NK-92 (cell line): ENCODE data around the gene TRAPPC1.
"Not testable (repeated sequence)": the region's sequence is repeated elsewhere in the genome, so short reads cannot be mapped to it uniquely, and the experiment has no call there.

Experiments
- DNase-seq: peaks from one replicate; lab custom pipeline; 2025; ENCODE audit not compliant: unreplicated experiment; lab: John Stamatoyannopoulos, UW

TRAPPC1 gene

DNA sequence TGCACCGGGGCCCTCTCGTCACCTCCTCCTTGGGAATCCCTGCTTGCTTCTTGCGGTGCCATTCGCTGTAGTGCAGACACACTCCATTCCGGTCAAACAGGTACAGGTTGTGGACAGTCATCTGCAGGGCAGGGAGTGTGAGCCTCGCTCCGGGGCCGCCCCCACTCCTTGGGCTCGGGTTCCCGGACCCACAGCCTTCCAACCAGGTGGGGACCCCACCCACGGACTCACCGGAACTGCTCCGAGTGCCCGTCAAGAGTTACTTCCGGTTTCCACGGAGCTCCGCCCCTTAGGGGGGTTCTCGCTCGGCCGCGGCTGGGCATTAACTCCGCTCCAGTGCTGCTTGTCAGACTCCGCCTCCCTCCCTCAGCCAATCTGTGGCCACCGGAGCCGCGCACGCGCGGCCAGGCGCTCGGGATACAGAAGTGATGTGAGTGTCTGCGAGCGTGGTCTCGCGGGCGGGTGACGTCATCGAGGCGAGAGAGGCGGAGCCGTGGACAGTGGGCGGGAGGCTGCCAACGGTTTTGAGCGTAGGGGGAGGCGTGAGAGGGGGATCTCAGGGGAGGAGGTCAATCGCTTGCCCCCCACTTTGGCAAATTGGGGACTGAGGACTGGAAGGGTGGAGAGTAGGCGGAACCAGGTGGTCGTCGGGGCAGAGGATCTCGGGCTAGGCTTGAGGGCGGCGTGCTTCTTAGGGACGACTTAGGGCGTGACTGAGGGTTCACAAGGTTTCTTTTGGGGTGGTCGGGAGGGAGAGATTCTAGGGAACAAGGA, at the start of gene TRAPPC1, which contains the start of gene CNTROB:
TSS of gene TRAPPC1 (minus strand) at position 238 of the 774 bp plus-strand sequence. CDS start at position 121, 117 bp downstream.
TSS of gene CNTROB (plus strand) at position 498 of the 774 bp plus-strand sequence. CDS start 874 bp downstream, outside the sequence.
- DNase-seq: peak; percentile 91

- DNase-seq: no peak
These were observed 46.1 kb upstream of the TRAPPC1 start for GRCh38 chr17:7977805-7978204.

GRCh38 chr17:7977039-7977438, 45.3 kb upstream of the TRAPPC1 start:
- no peak for DNase-seq

- no peak for DNase-seq
These were observed 42.9 kb upstream of the TRAPPC1 start for GRCh38 chr17:7974638-7975131.

DNA sequence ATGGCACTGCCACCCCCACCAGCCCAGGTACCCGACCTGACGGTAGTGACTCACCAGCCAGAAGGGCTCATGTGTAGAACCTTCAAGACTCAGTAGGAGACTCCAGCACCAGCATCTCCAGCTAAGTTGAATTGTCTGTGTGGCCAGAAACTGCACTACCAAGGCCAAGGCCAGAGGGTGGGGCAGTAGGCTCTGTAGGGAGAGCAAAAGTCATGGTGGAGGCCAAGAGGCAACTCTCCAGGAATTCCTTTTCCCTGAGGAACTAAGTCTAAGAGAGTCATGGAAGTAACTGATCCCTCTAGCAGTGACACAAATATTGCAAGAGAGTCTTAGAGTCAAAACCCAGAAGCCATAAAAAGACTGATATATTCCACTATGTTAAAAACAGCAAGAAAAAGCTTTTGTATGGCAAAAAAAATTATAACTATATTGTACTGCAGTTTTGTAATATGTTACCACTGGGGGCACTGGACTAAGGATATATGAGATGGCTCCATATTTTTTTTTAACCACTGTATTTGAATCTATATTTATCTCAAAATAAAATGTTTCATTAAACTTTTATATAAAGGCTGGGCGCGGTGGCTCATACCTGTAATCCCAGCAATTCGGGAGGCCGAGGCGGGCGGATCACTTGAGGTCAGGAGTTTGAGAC, 40.5 kb upstream of the TRAPPC1 start:
- no peak for DNase-seq

DNA sequence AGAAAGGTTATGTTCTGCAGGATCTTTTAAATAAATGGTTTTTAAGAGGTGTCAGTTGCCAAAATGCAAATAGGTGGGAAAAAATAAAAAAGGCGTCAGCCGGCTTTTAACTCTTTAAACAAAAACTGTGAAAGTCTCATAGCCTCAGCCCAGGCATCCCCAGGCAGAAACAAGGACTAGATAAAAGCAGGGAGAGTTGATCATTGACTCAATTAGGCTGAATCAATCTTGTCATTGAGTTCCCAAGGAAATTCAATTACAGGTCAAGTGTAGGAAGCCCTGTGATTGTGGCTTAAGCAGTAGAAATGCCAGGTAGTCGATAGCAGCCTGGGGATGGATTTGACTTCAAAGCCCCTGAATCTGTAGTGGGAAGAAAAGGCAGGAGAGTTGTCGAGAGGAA, 39.9 kb upstream of the TRAPPC1 start:
- DNase-seq: no peak

- no peak for DNase-seq
These were observed 37.7 kb upstream of the TRAPPC1 start for GRCh38 chr17:7969433-7969832.

GRCh38 chr17:7967751-7968150, 36.0 kb upstream of the TRAPPC1 start:
- DNase-seq: no peak

- no peak for DNase-seq
These were observed 29.7 kb upstream of the TRAPPC1 start for GRCh38 chr17:7961421-7961820.

GRCh38 chr17:7959503-7960253, 27.9 kb upstream of the TRAPPC1 start:
- no peak for DNase-seq

GRCh38 chr17:7956228-7956965, 24.7 kb upstream of the TRAPPC1 start:
- DNase-seq: no peak

GRCh38 chr17:7955414-7956227, 23.9 kb upstream of the TRAPPC1 start:
- no peak for DNase-seq

GRCh38 chr17:7953266-7953665, 21.5 kb upstream of the TRAPPC1 start:
- not testable (repeated sequence) for DNase-seq

DNA sequence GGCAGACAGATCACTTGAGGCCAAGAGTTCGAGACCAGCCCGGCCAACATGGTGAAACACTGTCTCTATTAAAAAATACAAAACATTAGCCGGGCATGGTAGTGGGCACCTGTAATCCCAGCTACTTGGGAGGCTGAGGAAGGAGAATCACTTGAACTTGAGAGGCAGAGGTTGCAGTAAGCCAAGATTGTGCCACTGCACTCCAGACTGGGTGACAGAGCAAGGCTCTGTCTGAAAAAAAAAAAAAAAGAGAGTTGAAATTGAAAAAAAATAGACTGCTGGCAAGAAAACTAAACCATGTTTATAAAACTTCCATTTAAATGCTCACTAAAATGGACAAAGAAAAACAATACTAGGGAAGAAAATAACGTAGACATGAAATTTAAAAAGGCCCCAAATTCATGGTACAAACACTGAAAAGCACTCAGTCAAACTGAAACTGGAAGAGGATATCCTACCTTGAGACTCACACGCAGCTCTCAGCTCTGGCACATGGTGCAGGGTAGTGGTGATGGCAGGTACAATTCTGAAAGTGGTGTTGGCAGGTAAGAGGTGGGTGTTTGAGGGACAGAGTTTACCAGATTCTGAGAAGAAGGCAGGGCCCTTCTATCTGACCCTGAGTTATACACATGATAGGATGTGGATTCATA, 19.5 kb upstream of the TRAPPC1 start:
- DNase-seq: no peak

DNA sequence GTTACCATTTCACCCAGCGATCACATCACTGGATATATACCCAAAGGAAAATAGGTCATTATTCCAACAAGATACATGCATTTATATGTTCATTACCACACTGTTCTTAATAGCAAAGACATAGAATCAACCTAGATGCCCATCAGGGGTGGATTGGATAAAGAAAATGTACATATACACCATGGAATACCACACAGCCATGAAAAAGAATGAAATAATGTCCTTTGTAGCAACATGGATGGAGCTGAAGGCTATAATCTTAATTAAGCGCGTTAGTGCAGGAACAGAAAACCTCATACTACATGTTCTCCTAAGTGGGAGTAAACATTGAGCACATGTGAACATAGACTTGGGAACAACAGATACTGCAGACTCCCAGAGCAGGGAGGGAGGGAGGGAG, 18.8 kb upstream of the TRAPPC1 start:
- no peak for DNase-seq

DNA sequence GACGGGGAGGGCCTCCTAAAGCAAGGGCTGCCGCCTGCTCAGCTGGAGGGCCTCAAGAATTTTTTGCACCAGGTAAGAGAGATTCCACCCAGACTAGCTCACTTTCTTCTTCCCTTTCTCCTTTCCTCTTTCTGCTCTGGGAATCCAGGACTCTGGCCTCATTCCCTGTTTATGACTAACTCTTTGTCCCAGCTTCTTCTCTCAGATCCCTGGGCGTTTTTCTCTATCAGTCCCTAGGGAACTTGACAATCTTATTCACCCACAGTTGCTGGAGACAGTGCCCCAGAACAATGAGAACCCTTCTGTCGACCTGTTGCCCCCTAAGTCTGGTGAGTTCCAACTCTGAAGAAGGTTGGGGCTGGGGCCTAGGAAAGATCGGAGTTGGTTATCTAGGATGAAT, 15.9 kb upstream of the TRAPPC1 start:
- no peak for DNase-seq

GRCh38 chr17:7946441-7946840, 14.7 kb upstream of the TRAPPC1 start:
- no peak for DNase-seq

GRCh38 chr17:7945651-7946050, 13.9 kb upstream of the TRAPPC1 start:
- no peak for DNase-seq

GRCh38 chr17:7944326-7944725, 12.6 kb upstream of the TRAPPC1 start:
- no peak for DNase-seq
